ENCODE results near the gene KCTD14.

DNA sequence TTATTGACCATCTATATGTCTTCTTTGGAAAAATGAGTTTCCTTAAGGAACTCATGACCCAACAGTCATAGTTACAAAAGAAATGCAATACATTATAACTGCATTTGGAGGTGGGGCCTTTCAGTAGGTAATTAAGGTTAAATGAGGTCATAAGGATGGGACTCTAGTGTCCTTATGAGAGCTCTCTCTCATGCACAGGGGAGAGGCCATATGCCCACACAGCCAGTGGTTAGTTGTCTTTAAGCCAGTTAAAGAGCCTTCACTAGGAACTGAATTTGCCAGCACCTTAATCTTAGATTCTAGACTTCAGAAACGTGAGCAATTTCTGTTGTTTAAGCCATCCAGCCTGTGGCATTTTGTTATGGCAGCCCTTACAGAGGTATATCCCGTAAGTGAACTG, 56.0 kb downstream of the KCTD14 start:
- TF ChIP-seq, protein P1, sequence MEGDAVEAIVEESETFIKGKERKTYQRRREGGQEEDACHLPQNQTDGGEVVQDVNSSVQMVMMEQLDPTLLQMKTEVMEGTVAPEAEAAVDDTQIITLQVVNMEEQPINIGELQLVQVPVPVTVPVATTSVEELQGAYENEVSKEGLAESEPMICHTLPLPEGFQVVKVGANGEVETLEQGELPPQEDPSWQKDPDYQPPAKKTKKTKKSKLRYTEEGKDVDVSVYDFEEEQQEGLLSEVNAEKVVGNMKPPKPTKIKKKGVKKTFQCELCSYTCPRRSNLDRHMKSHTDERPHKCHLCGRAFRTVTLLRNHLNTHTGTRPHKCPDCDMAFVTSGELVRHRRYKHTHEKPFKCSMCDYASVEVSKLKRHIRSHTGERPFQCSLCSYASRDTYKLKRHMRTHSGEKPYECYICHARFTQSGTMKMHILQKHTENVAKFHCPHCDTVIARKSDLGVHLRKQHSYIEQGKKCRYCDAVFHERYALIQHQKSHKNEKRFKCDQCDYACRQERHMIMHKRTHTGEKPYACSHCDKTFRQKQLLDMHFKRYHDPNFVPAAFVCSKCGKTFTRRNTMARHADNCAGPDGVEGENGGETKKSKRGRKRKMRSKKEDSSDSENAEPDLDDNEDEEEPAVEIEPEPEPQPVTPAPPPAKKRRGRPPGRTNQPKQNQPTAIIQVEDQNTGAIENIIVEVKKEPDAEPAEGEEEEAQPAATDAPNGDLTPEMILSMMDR (conservative IDR thresholded peaks at IDR 0.05; ENCODE audit: low read length) = no peak
- no peak for TF ChIP-seq EZH2phosphoT487 (IDR thresholded peaks at IDR 0.05; ENCODE audit: borderline replicate concordance, low read depth, low read length)

Data from OCI-LY7 (cell line).